ENCODE data around the gene USP3.

- no peak for TF ChIP-seq CTCF (IDR thresholded peaks at IDR 0.05)
- no peak for TF ChIP-seq POLR2A (IDR thresholded peaks at IDR 0.05)
Observed at GRCh38 chr15:63494408-63494807, 10.0 kb upstream of the USP3 start.

Data from testis (tissue), 2 donors.